ENCODE data around the gene MARK3. TPM values are rescaled to one million over a fixed set of nuclear protein-coding genes. Genes with fewer than 3 reads are reported as not detected.

MARK3 gene
- total RNA-seq, 1 experiment from 2014 or later: 72.5 TPM

DNA sequence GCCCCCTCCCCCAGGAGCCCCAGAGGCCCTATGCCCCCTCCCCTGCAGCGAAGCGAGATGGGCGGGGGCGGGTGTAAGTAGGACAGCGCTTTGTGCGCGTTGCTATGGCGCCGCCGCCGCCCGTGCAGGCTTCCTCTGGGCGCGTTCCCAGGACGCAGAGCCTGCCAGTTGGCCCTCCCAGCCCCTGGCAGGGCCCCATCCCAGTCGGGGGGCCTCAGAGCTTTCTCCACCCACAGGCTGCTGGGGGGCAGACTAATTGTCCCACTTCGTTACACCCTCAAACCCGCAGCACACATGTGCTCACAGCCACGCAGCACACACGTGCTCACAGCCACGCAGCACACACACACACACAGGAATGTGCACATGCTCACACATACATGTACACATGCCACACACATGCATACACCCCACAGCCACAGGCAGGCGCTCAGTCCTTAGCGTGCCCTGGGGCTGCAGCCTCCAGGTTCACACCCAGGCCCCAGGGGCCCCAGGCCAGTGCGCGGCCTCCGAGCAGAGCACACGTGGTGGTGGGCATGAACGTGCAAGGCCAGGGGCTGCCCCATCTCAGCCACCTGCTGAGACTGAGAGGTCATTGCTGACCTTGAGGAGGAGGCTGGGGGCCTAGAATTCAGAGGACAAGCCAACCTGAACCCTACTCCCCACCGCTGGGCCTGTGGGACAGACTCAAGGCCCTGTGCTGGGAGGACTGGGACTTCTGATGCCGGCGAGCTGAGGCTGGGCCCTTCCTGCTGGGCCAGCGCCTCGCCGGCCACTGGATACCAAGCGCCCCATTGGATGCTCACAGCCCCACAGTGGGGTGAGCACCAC, 159.4 kb downstream of the MARK3 start:
- Histone ChIP-seq H3K9me2 (ENCODE audit: insufficient read depth) (no peaks in the 10 kb centered on the region), H3K27ac (ENCODE audit: low read depth, low read length) (no peak overlapping the region), H4K20me1 (ENCODE audit: insufficient read depth) (no peaks in the 10 kb centered on the region), H3K9me3 (ENCODE audit: control insufficient read depth in 1 of 2, insufficient read depth in 1 of 2, low read depth in 1 of 2, low read length in 2 of 2) (no peaks in the 10 kb centered on the region), H3K27me3 (ENCODE audit: insufficient read depth, low read length) (no peaks in the 10 kb centered on the region), H3K36me3 (ENCODE audit: control insufficient read depth in 1 of 2, insufficient read depth in 2 of 2, low read length in 2 of 2) (no peaks in the 10 kb centered on the region), H3K79me2 (ENCODE audit: insufficient read depth, low read length) (no peaks in the 10 kb centered on the region), H3K4me2 (ENCODE audit: low read length) (no peak overlapping the region), H3K9ac (ENCODE audit: low read length) (no peak overlapping the region), H2AFZ (ENCODE audit: low read depth, low read length, poor library complexity, severe bottlenecking) (no peak overlapping the region), H3K4me3 (replicated peaks in 1 of 2; ENCODE audit: low read depth in 1 of 2, low read length in 2 of 2) (no peak overlapping the region), H3K4me1 (ENCODE audit: control insufficient read depth in 1 of 2, insufficient read depth in 2 of 2, low read length in 2 of 2) (peaks cover 31 to 40% of the 10 kb centered on the region in 2 experiments)
- no TSS peak for BruUV-seq (replicated peaks)
- DNase-seq (ENCODE audit: low read depth, low spot score) (no peak), ATAC-seq (no peak)
- TF ChIP-seq, protein P1, sequence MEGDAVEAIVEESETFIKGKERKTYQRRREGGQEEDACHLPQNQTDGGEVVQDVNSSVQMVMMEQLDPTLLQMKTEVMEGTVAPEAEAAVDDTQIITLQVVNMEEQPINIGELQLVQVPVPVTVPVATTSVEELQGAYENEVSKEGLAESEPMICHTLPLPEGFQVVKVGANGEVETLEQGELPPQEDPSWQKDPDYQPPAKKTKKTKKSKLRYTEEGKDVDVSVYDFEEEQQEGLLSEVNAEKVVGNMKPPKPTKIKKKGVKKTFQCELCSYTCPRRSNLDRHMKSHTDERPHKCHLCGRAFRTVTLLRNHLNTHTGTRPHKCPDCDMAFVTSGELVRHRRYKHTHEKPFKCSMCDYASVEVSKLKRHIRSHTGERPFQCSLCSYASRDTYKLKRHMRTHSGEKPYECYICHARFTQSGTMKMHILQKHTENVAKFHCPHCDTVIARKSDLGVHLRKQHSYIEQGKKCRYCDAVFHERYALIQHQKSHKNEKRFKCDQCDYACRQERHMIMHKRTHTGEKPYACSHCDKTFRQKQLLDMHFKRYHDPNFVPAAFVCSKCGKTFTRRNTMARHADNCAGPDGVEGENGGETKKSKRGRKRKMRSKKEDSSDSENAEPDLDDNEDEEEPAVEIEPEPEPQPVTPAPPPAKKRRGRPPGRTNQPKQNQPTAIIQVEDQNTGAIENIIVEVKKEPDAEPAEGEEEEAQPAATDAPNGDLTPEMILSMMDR (IDR thresholded peaks at IDR 0.05 in 2 of 3, conservative IDR thresholded peaks at IDR 0.05 in 1 of 3; ENCODE audit: borderline replicate concordance in 1 of 3, insufficient read depth in 1 of 3, low read depth in 2 of 3, low read length in 2 of 3): no peak
- TF ChIP-seq CEBPB (IDR thresholded peaks at IDR 0.05; ENCODE audit: low read depth) (no peak), REST (IDR thresholded peaks at IDR 0.05; ENCODE audit: low read depth) (no peak), FOSL1 (IDR thresholded peaks at IDR 0.05; ENCODE audit: low read depth) (no peak), EZH2phosphoT487 (IDR thresholded peaks at IDR 0.05; ENCODE audit: borderline replicate concordance) (no peak), ZFX (IDR thresholded peaks at IDR 0.05) (no peak), JUND (IDR thresholded peaks at IDR 0.05) (no peak), MAX (IDR thresholded peaks at IDR 0.05) (no peak), EZH2 (IDR thresholded peaks at IDR 0.05) (no peak), CBX3 (IDR thresholded peaks at IDR 0.05; ENCODE audit: low read depth) (no peak)
- intact Hi-C loops (cut with micrococcal nuclease): no loop called here
- ChIA-PET RAD21 (ENCODE audit: low non-redundant PET in 1 of 2, low total read pairs in 2 of 2, uncharacterized antibody in 2 of 2, unreplicated experiment in 2 of 2) (no interaction called here), POLR2A (interaction anchor here (2.6 kb wide), 1 partner anchor 23 kb away, joined by 12 read pairs; no protein-coding TSS in a partner anchor), CTCF (interaction anchor here (1.2 kb wide), 1 partner anchor 24 kb away, joined by 5 read pairs; no protein-coding TSS in a partner anchor)
